D721Med (cell line): ENCODE results near the gene TRANK1.

ENCODE experiments used
- DNase-seq: peaks from one replicate; pipeline ENCODE4 v3.0.0; 2011; ENCODE audit warnings: low spot score; ENCODE audit not compliant: insufficient read length
- FAIRE-seq: peaks from 2 replicates; lab custom pipeline; 2011; peaks lifted over from hg19 to GRCh38; lab: Jason Lieb, UNC
- CTCF ChIP-seq: IDR thresholded peaks from 2 replicates; pipeline ENCODE4 v1.5.1; 2012; ENCODE audit warnings: mild to moderate bottlenecking, control low read depth; ENCODE audit not compliant: insufficient read depth; ENCODE audit errors: missing control alignments

TRANK1 gene

GRCh38 chr3:36820083-36820482 lies 124.8 kb downstream of the TRANK1 start:
- TF ChIP-seq CTCF: no peak
- DNase-seq (no peak), FAIRE-seq (no peak)

GRCh38 chr3:36817806-36818533 lies 126.9 kb downstream of the TRANK1 start:
- no peak for DNase-seq
- no peak for FAIRE-seq
- no peak for TF ChIP-seq CTCF

GRCh38 chr3:36815375-36815774 lies 129.5 kb downstream of the TRANK1 start:
- FAIRE-seq (no peak), DNase-seq (no peak)
- TF ChIP-seq CTCF: no peak

GRCh38 chr3:36814776-36815175 lies 130.1 kb downstream of the TRANK1 start:
- FAIRE-seq (no peak), DNase-seq (no peak)
- TF ChIP-seq CTCF: no peak

- DNase-seq: no peak
- FAIRE-seq: no peak
- no peak for TF ChIP-seq CTCF
Measured at GRCh38 chr3:36814066-36814717, 130.7 kb downstream of the TRANK1 start.

GRCh38 chr3:36813305-36813704 lies 131.5 kb downstream of the TRANK1 start:
- FAIRE-seq (no peak), DNase-seq (no peak)
- TF ChIP-seq CTCF: no peak

GRCh38 chr3:36812240-36812639 lies 132.6 kb downstream of the TRANK1 start:
- DNase-seq (no peak), FAIRE-seq (no peak)
- TF ChIP-seq CTCF: no peak
